AG09309 (cell line): ENCODE measurements around the gene MRPL36.

ENCODE experiments used
- DNase-seq: peaks from one replicate; pipeline ENCODE4 v3.0.0-alpha.2; 2010; ENCODE audit warnings: low read depth
- H3K4me3 ChIP-seq: 2 replicates; pipeline ENCODE4 v1.5.1; 2011; ENCODE audit warnings: mild to moderate bottlenecking, low read depth, low read length, moderate library complexity; ENCODE audit not compliant: control insufficient read depth
- CTCF ChIP-seq: IDR thresholded peaks from 2 replicates; pipeline ENCODE4 v1.5.1; 2011; ENCODE audit warnings: mild to moderate bottlenecking, low read depth, low read length, inconsistent platforms; ENCODE audit not compliant: insufficient read depth, control insufficient read depth; ENCODE audit errors: missing control alignments

The MRPL36 gene

DNA sequence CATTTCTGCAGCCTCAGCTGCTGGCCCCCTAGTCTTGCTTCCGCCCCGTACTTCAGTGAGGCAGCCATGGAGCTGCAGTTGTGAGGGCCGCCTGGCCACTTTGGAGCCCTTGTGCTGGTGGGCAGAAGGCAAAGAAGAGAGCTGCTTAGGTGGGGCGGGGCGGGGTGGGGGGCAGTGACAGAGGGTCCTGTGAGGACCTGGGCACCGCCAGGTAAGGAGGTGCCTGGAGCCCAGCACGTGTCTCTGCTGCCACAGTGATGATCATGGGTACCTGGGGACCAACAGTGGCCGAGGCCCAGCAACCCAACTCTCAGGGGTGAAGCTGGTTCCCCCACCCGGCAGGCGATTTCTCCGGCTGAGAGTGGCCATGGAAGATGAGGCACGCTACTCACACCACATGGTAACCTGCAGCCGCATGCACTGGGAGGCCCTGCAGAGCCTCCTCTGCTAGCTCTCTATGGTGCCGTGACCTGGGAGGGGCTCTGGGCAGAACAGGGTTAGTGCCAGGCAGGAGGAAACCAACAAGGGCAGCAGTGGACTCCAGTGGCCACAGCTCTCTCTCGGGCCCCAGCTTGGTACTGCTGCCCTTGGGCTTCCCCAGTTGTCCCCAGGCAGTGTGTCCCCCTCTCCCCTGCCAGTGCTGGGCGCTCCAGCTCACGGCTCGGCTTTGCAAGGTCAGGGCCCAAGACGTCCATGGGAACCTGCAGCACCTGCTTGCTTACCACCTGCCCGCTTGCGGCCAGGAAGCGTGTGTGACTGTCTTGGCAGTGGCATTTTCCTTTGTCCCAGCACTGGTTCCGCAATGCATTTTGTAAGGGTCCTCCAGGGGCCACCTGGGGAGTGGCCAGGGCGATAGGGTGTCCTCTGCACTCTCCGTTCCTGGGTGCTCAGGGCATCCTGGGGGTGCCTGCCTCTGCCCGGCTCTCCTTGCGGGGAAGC is 25.5 kb upstream of the MRPL36 start:
- no peak for TF ChIP-seq CTCF
- no peak for DNase-seq
- no peak overlapping the region for H3K4me3 ChIP-seq

- TF ChIP-seq CTCF = no peak
- no peak for DNase-seq
- H3K4me3 ChIP-seq = no peak overlapping the region
Measured at GRCh38 chr5:1824109-1824821, 24.6 kb upstream of the MRPL36 start.

DNA sequence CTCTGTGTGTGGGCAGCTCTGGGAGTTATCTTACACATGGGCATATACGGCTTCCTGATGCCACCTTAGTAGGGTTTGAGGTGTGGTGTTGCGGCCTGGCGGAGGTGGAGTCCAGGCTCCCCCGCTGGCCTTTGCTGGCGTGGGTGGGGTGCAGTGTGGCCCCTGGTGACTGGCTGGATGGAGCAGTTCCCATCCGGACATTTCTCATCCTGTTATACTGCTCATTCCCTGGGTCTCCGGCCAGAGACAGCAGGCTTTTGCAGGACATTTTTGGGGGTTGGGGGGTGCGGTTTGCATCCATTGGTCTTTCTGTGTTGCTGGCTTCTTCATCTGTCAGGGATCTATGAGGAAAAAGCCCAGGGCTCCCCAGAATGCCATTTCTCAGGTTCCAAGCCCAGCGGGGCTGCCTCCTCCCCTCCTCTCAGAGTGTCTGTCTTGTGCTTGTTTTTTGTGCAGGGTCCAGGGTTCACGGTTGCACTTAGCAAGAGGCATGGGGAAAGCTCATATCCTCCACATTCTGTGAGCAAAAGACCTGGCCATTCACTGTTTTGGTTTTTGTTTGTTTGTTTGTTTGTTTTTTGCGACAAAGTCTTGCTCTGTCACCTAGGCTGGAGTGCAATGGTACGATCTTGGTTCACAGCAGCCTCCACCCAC is 23.9 kb upstream of the MRPL36 start:
- DNase-seq = no peak
- TF ChIP-seq CTCF = no peak
- no peak overlapping the region for H3K4me3 ChIP-seq

- no peak for DNase-seq
- TF ChIP-seq CTCF = no peak
- H3K4me3 ChIP-seq = no peak overlapping the region
Measured at GRCh38 chr5:1821862-1822261, 22.2 kb upstream of the MRPL36 start.

- no peak for TF ChIP-seq CTCF
- DNase-seq = no peak
- no peak overlapping the region for H3K4me3 ChIP-seq
Measured at GRCh38 chr5:1820926-1821325, 21.3 kb upstream of the MRPL36 start.

- no peak for TF ChIP-seq CTCF
- no peak for DNase-seq
- H3K4me3 ChIP-seq = no peak overlapping the region
Measured at GRCh38 chr5:1820381-1820780, 20.7 kb upstream of the MRPL36 start.
